Sigmoid colon (tissue), 3 donors: ENCODE measurements around the gene SHROOM4.

Experiments
- POLR2A ChIP-seq, 2 donors: fragments of 450-650 bp; IDR thresholded peaks; one replicate each; pipeline ENCODE4 v1.6.1; 2016; ENCODE audit warnings: antibody characterized with exemption in 2 of 2, mild to moderate bottlenecking in 2 of 2, moderate library complexity in 2 of 2
- TF ChIP-seq, protein P1 (sequence below), 4 experiments: fragments of 450-650 bp in 3 of 4; fragments of 200-600 bp in 1 of 4; IDR thresholded peaks; one replicate each; pipeline ENCODE4 v1.5.1; 2016 to 2019; ENCODE audit warnings: antibody characterized with exemption in 4 of 4, mild to moderate bottlenecking in 3 of 4, moderate library complexity in 2 of 4

DNA sequence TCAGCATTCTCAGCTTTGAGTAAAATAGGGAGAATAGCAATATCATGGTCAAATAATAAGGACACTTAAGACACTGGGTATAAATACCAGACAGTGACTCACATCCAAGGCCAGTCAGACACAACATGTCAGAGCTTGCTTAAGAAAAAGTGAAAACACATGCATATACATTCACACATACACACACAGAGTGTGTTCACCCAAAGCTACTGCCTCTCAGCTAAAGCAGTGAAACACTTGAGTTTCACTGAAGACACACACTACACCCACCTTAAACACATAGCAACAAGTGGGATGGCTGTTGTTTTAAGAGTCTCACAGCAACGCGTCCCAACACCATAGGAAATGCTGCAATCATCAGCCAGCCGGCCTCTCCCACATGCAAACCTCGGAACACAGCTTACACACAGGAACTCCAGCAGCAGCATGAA is 14.4 kb downstream of the SHROOM4 start:
- TF ChIP-seq, protein P1, sequence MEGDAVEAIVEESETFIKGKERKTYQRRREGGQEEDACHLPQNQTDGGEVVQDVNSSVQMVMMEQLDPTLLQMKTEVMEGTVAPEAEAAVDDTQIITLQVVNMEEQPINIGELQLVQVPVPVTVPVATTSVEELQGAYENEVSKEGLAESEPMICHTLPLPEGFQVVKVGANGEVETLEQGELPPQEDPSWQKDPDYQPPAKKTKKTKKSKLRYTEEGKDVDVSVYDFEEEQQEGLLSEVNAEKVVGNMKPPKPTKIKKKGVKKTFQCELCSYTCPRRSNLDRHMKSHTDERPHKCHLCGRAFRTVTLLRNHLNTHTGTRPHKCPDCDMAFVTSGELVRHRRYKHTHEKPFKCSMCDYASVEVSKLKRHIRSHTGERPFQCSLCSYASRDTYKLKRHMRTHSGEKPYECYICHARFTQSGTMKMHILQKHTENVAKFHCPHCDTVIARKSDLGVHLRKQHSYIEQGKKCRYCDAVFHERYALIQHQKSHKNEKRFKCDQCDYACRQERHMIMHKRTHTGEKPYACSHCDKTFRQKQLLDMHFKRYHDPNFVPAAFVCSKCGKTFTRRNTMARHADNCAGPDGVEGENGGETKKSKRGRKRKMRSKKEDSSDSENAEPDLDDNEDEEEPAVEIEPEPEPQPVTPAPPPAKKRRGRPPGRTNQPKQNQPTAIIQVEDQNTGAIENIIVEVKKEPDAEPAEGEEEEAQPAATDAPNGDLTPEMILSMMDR (IDR thresholded peaks at IDR 0.05) = no peak
- TF ChIP-seq POLR2A (IDR thresholded peaks at IDR 0.05) = no peak
